Mesendoderm (in vitro differentiated cells): ENCODE results near the gene AHRR.

Experiments
- DNase-seq: peaks from one replicate; pipeline ENCODE4 v3.0.0; 2013
- H2AK5ac ChIP-seq: 2 replicates; pipeline ENCODE4 v1.6.1; 2013; ENCODE audit warnings: low read length, inconsistent platforms
- H2BK120ac ChIP-seq: 2 replicates; pipeline ENCODE4 v1.6.1; 2013; ENCODE audit warnings: low read depth, mild to moderate bottlenecking, low read length, moderate library complexity, mixed read lengths
- H2BK15ac ChIP-seq: replicated peaks from 2 replicates; pipeline ENCODE4 v1.6.1; 2013; ENCODE audit warnings: low read depth, mild to moderate bottlenecking, moderate library complexity
- H2BK5ac ChIP-seq: 2 replicates; pipeline ENCODE4 v1.6.1; 2013; ENCODE audit warnings: low read length, inconsistent platforms
- H3K18ac ChIP-seq: 2 replicates; pipeline ENCODE4 v1.6.1; 2013; ENCODE audit warnings: mild to moderate bottlenecking, low read length, mixed read lengths
- H3K23ac ChIP-seq: one replicate; pipeline ENCODE4 v1.6.1; 2013; ENCODE audit warnings: low read length
- H3K27ac ChIP-seq: 2 replicates; pipeline ENCODE4 v1.5.1; 2013; ENCODE audit warnings: low read depth, mild to moderate bottlenecking, inconsistent platforms, low read length, moderate library complexity
- H3K27me3 ChIP-seq: 2 replicates; pipeline ENCODE4 v1.6.1; 2013; ENCODE audit warnings: low read length, control low read depth, mild to moderate bottlenecking, inconsistent platforms; ENCODE audit not compliant: insufficient read depth, poor library complexity
- H3K36me3 ChIP-seq: 2 replicates; pipeline ENCODE4 v1.6.1; 2013; ENCODE audit warnings: low read length, inconsistent platforms; ENCODE audit not compliant: control insufficient read depth, insufficient read depth
- H3K4ac ChIP-seq: one replicate; pipeline ENCODE4 v1.6.1; 2013; ENCODE audit warnings: low read depth, mild to moderate bottlenecking, low read length, moderate library complexity
- H3K4me1 ChIP-seq: 2 replicates; pipeline ENCODE4 v1.6.1; 2013; ENCODE audit warnings: low read depth, low read length, inconsistent platforms; ENCODE audit not compliant: control insufficient read depth
- H3K4me2 ChIP-seq: 2 replicates; pipeline ENCODE4 v1.6.1; 2013; ENCODE audit warnings: low read length
- H3K4me3 ChIP-seq: 2 replicates; pipeline ENCODE4 v1.5.1; 2013; ENCODE audit warnings: mild to moderate bottlenecking, low read length
- H3K56ac ChIP-seq: one replicate; pipeline ENCODE4 v1.6.1; 2013; ENCODE audit warnings: low read length
- H3K79me1 ChIP-seq: 2 replicates; pipeline ENCODE4 v1.6.1; 2013; ENCODE audit warnings: low read length, inconsistent platforms
- H3K79me2 ChIP-seq: 2 replicates; pipeline ENCODE4 v1.6.1; 2013; ENCODE audit warnings: mild to moderate bottlenecking, low read length; ENCODE audit not compliant: control insufficient read depth, insufficient read depth
- H3K9ac ChIP-seq: 2 replicates; pipeline ENCODE4 v1.6.1; 2013; ENCODE audit warnings: low read length, inconsistent platforms
- H4K5ac ChIP-seq: one replicate; pipeline ENCODE4 v1.6.1; 2013; ENCODE audit warnings: low read length
- H4K8ac ChIP-seq: one replicate; pipeline ENCODE4 v1.6.1; 2013; ENCODE audit warnings: low read depth, mild to moderate bottlenecking, control low read depth, low read length, moderate library complexity
- WGBS: extraction: QIAGEN DNeasy Blood & Tissue Kit; methylation state at CpG from one replicate; pipeline ENCODE4 v1.1.7; 2013; ENCODE audit warnings: low lambda C conversion rate, missing lambda C conversion rate; ENCODE audit not compliant: insufficient coverage; ENCODE audit errors: extremely low coverage; 5-methylcytosine and 5-hydroxymethylcytosine counted together

The AHRR gene

DNA sequence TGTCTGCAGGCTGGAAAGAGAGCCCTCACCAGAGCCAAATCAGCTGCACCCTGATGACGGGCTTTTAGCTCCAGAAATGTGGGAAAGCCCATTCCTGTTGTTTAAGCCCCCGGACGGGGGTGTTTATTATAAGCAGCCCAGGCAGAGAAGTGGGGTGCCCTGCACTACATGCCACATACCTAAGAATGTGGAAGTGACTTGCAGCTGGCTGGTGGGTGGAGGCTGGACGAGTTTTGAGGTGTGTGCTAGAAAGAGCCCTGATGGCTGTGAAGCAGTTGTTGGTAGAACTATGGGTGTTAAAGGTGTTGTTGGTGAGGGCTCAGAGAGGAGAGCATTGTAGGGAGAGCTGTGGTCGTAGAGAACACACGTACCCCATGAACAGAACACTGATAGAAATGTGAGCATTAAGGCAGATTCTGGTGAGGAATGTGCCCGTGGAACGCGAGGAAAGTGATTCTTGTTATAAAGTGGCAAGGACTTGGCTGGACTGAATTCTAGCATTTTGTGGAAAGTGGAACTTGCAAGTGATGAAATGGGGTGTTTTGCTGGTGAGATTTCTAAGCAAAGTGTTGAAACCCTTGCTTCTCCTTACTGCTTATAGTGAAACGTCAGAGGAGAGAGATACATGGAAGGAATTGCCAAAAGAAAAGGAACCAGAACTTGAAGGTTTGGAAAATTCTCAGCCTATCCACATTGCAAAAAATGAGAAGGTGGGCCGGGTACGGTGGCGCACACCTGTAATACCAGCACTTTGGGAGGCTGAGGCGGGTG is 38.9 kb downstream of the AHRR start:
- Histone ChIP-seq H3K36me3 (no peaks in the 10 kb centered on the region), H3K56ac (no peak overlapping the region), H3K79me1 (no peaks in the 10 kb centered on the region), H3K4ac (no peak overlapping the region), H2AK5ac (no peak overlapping the region), H3K27ac (no peak overlapping the region), H4K8ac (no peak overlapping the region), H3K27me3 (no peaks in the 10 kb centered on the region), H3K4me2 (no peak overlapping the region), H2BK120ac (no peak overlapping the region), H3K4me3 (no peak overlapping the region), H3K4me1 (no peaks in the 10 kb centered on the region), H4K5ac (no peak overlapping the region), H3K79me2 (no peaks in the 10 kb centered on the region), H3K9ac (no peak overlapping the region), H2BK5ac (no peak overlapping the region), H3K18ac (no peak overlapping the region), H3K23ac (no peak overlapping the region), H2BK15ac (no peak overlapping the region)
- no CpG with 5 or more reads among the region's 14 CpGs for WGBS
- no peak for DNase-seq

DNA sequence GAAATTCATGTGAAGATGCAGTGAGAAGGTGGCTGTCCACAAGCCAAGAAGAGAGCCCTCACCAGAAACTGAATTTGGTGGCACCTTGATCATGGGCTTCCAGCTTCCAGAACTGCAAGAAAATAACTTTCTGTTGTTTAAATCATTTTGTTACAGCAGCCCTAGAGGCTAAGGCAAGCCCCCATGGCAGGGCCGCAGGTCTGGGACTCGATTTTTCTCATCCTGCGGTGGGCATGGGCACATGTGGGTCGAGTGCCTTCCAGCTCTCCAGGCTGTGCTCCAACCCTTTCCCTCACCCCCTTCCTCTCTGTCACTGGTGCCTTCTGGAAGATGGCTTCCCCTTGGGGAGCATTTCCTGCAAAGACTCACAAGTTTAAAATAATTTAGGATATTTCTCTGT is 40.7 kb downstream of the AHRR start:
- WGBS, result no CpG with 5 or more reads among the region's 4 CpGs
- Histone ChIP-seq H3K79me2 (no peaks in the 10 kb centered on the region), H3K27ac (no peak overlapping the region), H3K4me3 (no peak overlapping the region), H3K56ac (no peak overlapping the region), H3K27me3 (no peaks in the 10 kb centered on the region), H4K5ac (no peak overlapping the region), H3K18ac (no peak overlapping the region), H2BK15ac (no peak overlapping the region), H2BK120ac (no peak overlapping the region), H3K4ac (no peak overlapping the region), H3K4me2 (no peak overlapping the region), H3K36me3 (no peaks in the 10 kb centered on the region), H3K79me1 (no peaks in the 10 kb centered on the region), H3K4me1 (no peaks in the 10 kb centered on the region), H2AK5ac (no peak overlapping the region), H4K8ac (no peak overlapping the region), H3K23ac (no peak overlapping the region), H3K9ac (no peak overlapping the region), H2BK5ac (no peak overlapping the region)
- no peak for DNase-seq

DNA sequence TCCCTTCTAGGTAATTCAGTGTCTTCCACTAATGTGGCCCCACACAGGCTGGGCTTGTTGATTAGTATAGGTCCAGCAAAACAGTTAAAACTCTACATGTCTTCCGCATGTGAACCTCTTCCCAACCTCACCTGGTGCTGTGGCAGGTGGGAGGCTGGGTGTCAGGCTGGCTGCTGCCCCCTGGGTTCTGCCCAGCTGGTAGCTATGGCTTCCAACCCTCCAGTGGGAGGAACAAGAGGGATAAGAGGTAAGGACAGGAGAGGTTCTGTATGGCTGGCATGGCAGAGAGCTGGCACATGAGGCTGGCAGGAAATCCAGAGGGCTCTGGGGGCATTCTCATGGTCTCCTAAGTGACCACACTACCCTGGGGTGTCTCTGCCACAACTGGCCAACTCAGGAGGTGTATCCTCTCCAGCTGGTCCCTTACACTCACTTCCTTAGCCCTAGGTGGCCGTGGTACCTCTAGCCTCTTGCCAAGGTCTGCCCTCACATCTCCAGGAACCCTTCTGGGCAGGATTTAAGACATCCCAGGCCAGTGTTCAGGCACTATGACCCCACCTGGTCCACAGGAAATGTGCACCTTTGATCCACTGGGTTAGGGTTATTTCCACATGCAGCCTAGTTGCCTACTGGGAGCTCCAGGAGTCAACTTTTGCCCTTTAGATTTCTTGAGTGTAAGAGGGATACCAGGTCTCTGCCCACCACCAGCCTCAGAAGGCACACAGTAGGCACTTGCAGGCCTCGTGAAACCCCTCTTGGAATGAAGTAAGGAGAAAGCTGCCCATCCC is 41.7 kb downstream of the AHRR start:
- Histone ChIP-seq H2BK15ac (no peak overlapping the region), H3K36me3 (no peaks in the 10 kb centered on the region), H3K27me3 (no peaks in the 10 kb centered on the region), H3K4ac (no peak overlapping the region), H4K5ac (no peak overlapping the region), H2BK120ac (no peak overlapping the region), H3K4me1 (no peaks in the 10 kb centered on the region), H3K79me2 (no peaks in the 10 kb centered on the region), H3K4me3 (no peak overlapping the region), H3K56ac (no peak overlapping the region), H3K79me1 (no peaks in the 10 kb centered on the region), H3K23ac (no peak overlapping the region), H4K8ac (no peak overlapping the region), H3K9ac (no peak overlapping the region), H3K4me2 (no peak overlapping the region), H2AK5ac (no peak overlapping the region), H3K18ac (no peak overlapping the region), H2BK5ac (no peak overlapping the region), H3K27ac (no peak overlapping the region)
- DNase-seq, result no peak
- WGBS, result no CpG with 5 or more reads among the region's 3 CpGs

DNA sequence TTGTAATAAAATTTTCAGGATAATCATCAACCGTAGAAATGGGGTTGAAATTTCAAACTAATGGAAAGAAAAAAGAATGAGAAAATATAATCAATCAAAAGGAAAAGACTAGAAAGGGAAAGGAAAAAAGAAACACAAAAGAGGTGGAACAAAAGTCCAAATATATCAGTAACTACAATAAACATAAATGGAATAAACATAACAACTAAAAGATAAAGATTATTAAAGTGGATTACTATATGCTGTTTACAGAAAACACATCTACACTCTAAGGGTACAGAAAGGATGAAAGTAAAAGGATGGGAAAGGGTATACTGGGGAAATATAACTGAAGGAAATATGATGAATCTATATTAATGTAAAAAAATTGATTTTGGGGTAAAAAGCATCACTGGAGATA is 43.0 kb downstream of the AHRR start:
- H3K27ac ChIP-seq, result no peak overlapping the region
- H3K27me3 ChIP-seq, result no peaks in the 10 kb centered on the region
- H3K4me1 ChIP-seq, result no peaks in the 10 kb centered on the region
- no peak overlapping the region for H4K5ac ChIP-seq
- no peak overlapping the region for H2BK120ac ChIP-seq
- no peak overlapping the region for H3K4me3 ChIP-seq
- H3K79me2 ChIP-seq, result no peaks in the 10 kb centered on the region
- H3K36me3 ChIP-seq, result no peaks in the 10 kb centered on the region
- no peak overlapping the region for H3K23ac ChIP-seq
- no peak overlapping the region for H3K56ac ChIP-seq
- DNase-seq, result no peak
- no peak overlapping the region for H2BK5ac ChIP-seq
- no peak overlapping the region for H3K4me2 ChIP-seq
- H4K8ac ChIP-seq, result no peak overlapping the region
- no CpG with 5 or more reads among the region's 1 CpG for WGBS
- H2AK5ac ChIP-seq, result no peak overlapping the region
- H2BK15ac ChIP-seq, result no peak overlapping the region
- H3K4ac ChIP-seq, result no peak overlapping the region
- no peak overlapping the region for H3K9ac ChIP-seq
- H3K18ac ChIP-seq, result no peak overlapping the region
- no peaks in the 10 kb centered on the region for H3K79me1 ChIP-seq

DNA sequence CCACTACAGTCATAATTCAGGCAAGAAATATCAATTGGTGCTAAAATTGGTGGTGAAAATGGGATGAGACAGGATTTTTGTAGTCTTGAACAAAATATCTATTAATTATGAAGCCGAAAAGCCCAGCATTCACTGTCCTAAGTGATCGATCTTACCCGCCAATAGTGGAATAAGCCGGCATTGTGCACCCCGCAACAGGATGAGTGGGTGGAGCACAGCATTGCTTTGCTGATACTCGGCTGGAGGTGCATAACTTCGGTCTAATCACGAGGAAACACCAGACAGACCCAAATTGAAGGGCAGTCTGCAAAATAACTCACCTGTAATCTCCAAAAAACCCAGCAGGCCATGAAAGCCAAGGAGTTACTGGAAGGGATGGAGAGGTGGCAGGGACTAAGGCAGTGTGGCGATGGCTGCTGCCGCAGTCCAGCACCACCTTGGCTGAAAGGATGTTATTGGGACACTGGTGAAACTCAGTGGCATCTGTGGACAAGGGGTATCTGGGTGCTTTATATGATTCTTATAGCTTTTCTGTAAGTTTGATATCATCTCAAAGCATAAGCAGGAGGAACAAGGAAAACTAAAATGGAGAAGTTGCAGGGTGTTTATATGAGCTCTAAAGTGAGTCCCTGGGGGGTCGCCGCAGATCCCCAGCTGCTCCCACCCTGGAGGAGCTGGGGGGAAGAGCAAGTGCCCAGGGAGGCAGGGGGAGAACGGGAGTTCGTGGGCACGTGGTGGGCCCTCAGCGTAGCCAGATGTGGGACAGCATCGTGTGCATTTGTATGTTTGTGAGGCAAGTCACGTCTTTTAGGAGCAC is 45.2 kb downstream of the AHRR start:
- no peak overlapping the region for H3K9ac ChIP-seq
- H3K4me1 ChIP-seq, result no peaks in the 10 kb centered on the region
- no peaks in the 10 kb centered on the region for H3K27me3 ChIP-seq
- no peak overlapping the region for H2BK15ac ChIP-seq
- no peaks in the 10 kb centered on the region for H3K79me2 ChIP-seq
- no peak overlapping the region for H3K23ac ChIP-seq
- no peak overlapping the region for H2BK5ac ChIP-seq
- no peak overlapping the region for H4K5ac ChIP-seq
- H3K4me2 ChIP-seq, result no peak overlapping the region
- H3K4ac ChIP-seq, result no peak overlapping the region
- H3K27ac ChIP-seq, result no peak overlapping the region
- H3K56ac ChIP-seq, result no peak overlapping the region
- no peaks in the 10 kb centered on the region for H3K36me3 ChIP-seq
- WGBS, result no CpG with 5 or more reads among the region's 18 CpGs
- DNase-seq, result no peak
- no peaks in the 10 kb centered on the region for H3K79me1 ChIP-seq
- H2BK120ac ChIP-seq, result no peak overlapping the region
- no peak overlapping the region for H3K4me3 ChIP-seq
- H4K8ac ChIP-seq, result no peak overlapping the region
- no peak overlapping the region for H3K18ac ChIP-seq
- H2AK5ac ChIP-seq, result no peak overlapping the region
